ENCODE measurements around the gene CELA2B.
"Not testable (repeated sequence)": the region's sequence is repeated elsewhere in the genome, so short reads cannot be mapped to it uniquely, and the experiment has no call there.

CELA2B gene

GRCh38 chr1:15445390-15446122, 30.3 kb upstream of the CELA2B start:
- DNase-seq = no peak

GRCh38 chr1:15446212-15446611, 29.7 kb upstream of the CELA2B start:
- no peak for DNase-seq

GRCh38 chr1:15448877-15449462, 26.9 kb upstream of the CELA2B start:
- no peak for DNase-seq

GRCh38 chr1:15449567-15449966, 26.3 kb upstream of the CELA2B start:
- no peak for DNase-seq

GRCh38 chr1:15451014-15451722, 24.7 kb upstream of the CELA2B start:
- no peak for DNase-seq

GRCh38 chr1:15452216-15452615, 23.7 kb upstream of the CELA2B start:
- no peak for DNase-seq

GRCh38 chr1:15452866-15453571, 22.9 kb upstream of the CELA2B start:
- no peak for DNase-seq

GRCh38 chr1:15453734-15454133, 22.2 kb upstream of the CELA2B start:
- DNase-seq = no peak

- DNase-seq = no peak
Measured at GRCh38 chr1:15454256-15454655, 21.6 kb upstream of the CELA2B start.

GRCh38 chr1:15455522-15455921, 20.4 kb upstream of the CELA2B start:
- DNase-seq = no peak

- DNase-seq = no peak
Measured at GRCh38 chr1:15456313-15456954, 19.5 kb upstream of the CELA2B start, which contains the start of gene CELA2A. CELA2A (plus strand) TSS chr1:15456732; CDS start chr1:15456754, 22 bp downstream.

- no peak for DNase-seq
Measured at GRCh38 chr1:15457585-15457984, 18.3 kb upstream of the CELA2B start.

GRCh38 chr1:15458388-15458787, 17.5 kb upstream of the CELA2B start:
- DNase-seq = not testable (repeated sequence)

GRCh38 chr1:15459771-15460707, 15.9 kb upstream of the CELA2B start:
- DNase-seq = no peak

- no peak for DNase-seq
Measured at GRCh38 chr1:15460708-15461095, 15.2 kb upstream of the CELA2B start.

GRCh38 chr1:15463064-15463800, 12.7 kb upstream of the CELA2B start:
- DNase-seq = not testable (repeated sequence)

GRCh38 chr1:15463926-15464322, 12.0 kb upstream of the CELA2B start:
- not testable (repeated sequence) for DNase-seq

GRCh38 chr1:15465674-15466073, 10.2 kb upstream of the CELA2B start:
- no peak for DNase-seq

- not testable (repeated sequence) for DNase-seq
Measured at GRCh38 chr1:15466955-15467625, 8.8 kb upstream of the CELA2B start.

GRCh38 chr1:15468145-15468544, 7.8 kb upstream of the CELA2B start:
- DNase-seq = no peak
